ENCODE data around the gene ADAM11. TPM values are rescaled to one million over a fixed set of nuclear protein-coding genes. Genes with fewer than 3 reads are reported as not detected.

Gene ADAM11
- total and polyA plus RNA-seq, 2 of the 13 experiments (the other 11 are each of a cell fraction or from before 2014, with no cell fraction given) = 0.38 to 0.91 TPM

- H3K36me3 ChIP-seq (replicated peaks in 1 of 2; ENCODE audit: control insufficient read depth in 1 of 2, insufficient read depth in 2 of 2, low read length in 2 of 2) = 0 out of 5 replicates have a peak, but pooled peaks cover 0 to 1% of the 10 kb centered on the region in 2 experiments
- H4K20me1 ChIP-seq (ENCODE audit: insufficient read depth, low read length) = no peaks in the 10 kb centered on the region
- DNase-seq (ENCODE audit: low spot score) (no peak), FAIRE-seq (no peak), ATAC-seq (no peak)
- CTCF ChIA-PET (ENCODE audit: low intra/inter-chr PET ratio, low total read pairs) = no interaction called here
- in situ Hi-C loops (cut with HindIII; ENCODE audit: extremely low pct_ligation_motif_present, low pct_unique_long_range_greater_than_20kb) = loop anchor here (25.0 kb wide), 1 partner anchor 214 kb away; no protein-coding TSS in a partner anchor
- POLR2A ChIA-PET = interaction anchor here (0.6 kb wide), 1 partner anchor 29 kb away, joined by 3 read pairs; no protein-coding TSS in a partner anchor
- H3K27me3 ChIP-seq (ENCODE audit: control insufficient read depth in 1 of 2, insufficient read depth in 2 of 2, low read length in 2 of 2) = peaks cover 0 to 3% of the 10 kb centered on the region in 2 experiments; a peak in 2 of 5 replicates
- WGBS (ENCODE audit: low lambda C conversion rate) = 23% methylated on average over 2 of the region's 2 CpGs
- TF ChIP-seq HNF4A (CRISPR knock-in tag; IDR thresholded peaks at IDR 0.05) (peak; percentile 42), CENPX (CRISPR knock-in tag; IDR thresholded peaks at IDR 0.05) (no peak), CHD2 (IDR thresholded peaks at IDR 0.05; ENCODE audit: low read depth, low read length) (no peak), ZNF652 (CRISPR knock-in tag; IDR thresholded peaks at IDR 0.05; ENCODE audit: borderline replicate concordance, low read depth) (peak; percentile 36; the same call in 1 of the 2 replicates), PHF8 (CRISPR knock-in tag; IDR thresholded peaks at IDR 0.05) (no peak), TIGD3 (CRISPR knock-in tag; IDR thresholded peaks at IDR 0.05; ENCODE audit: borderline replicate concordance) (no peak), ZNF34 (CRISPR knock-in tag; IDR thresholded peaks at IDR 0.05; ENCODE audit: borderline replicate concordance) (no peak), RXRB (CRISPR knock-in tag; IDR thresholded peaks at IDR 0.05; ENCODE audit: borderline replicate concordance) (no peak), HIC2 (CRISPR knock-in tag; IDR thresholded peaks at IDR 0.05; ENCODE audit: low read depth) (no peak), SETDB1 (CRISPR knock-in tag; IDR thresholded peaks at IDR 0.05; ENCODE audit: borderline replicate concordance) (no peak), FOXM1 (CRISPR knock-in tag; IDR thresholded peaks at IDR 0.05) (no peak), ZNF615 (CRISPR knock-in tag; IDR thresholded peaks at IDR 0.05; ENCODE audit: borderline replicate concordance) (no peak), TFAP4 (IDR thresholded peaks at IDR 0.05; ENCODE audit: borderline replicate concordance, low read depth) (peak; percentile 19; the same call in 1 of the 2 replicates), NR2F1 (CRISPR knock-in tag; IDR thresholded peaks at IDR 0.05) (no peak), ZNF878 (CRISPR knock-in tag; IDR thresholded peaks at IDR 0.05) (no peak)
- TF ChIP-seq, protein P1, sequence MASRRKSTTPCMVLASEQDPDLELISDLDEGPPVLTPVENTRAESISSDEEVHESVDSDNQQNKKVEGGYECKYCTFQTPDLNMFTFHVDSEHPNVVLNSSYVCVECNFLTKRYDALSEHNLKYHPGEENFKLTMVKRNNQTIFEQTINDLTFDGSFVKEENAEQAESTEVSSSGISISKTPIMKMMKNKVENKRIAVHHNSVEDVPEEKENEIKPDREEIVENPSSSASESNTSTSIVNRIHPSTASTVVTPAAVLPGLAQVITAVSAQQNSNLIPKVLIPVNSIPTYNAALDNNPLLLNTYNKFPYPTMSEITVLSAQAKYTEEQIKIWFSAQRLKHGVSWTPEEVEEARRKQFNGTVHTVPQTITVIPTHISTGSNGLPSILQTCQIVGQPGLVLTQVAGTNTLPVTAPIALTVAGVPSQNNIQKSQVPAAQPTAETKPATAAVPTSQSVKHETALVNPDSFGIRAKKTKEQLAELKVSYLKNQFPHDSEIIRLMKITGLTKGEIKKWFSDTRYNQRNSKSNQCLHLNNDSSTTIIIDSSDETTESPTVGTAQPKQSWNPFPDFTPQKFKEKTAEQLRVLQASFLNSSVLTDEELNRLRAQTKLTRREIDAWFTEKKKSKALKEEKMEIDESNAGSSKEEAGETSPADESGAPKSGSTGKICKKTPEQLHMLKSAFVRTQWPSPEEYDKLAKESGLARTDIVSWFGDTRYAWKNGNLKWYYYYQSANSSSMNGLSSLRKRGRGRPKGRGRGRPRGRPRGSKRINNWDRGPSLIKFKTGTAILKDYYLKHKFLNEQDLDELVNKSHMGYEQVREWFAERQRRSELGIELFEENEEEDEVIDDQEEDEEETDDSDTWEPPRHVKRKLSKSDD (CRISPR knock-in tag; IDR thresholded peaks at IDR 0.05; ENCODE audit: low read depth) = no peak
- TF ChIP-seq, protein P2, sequence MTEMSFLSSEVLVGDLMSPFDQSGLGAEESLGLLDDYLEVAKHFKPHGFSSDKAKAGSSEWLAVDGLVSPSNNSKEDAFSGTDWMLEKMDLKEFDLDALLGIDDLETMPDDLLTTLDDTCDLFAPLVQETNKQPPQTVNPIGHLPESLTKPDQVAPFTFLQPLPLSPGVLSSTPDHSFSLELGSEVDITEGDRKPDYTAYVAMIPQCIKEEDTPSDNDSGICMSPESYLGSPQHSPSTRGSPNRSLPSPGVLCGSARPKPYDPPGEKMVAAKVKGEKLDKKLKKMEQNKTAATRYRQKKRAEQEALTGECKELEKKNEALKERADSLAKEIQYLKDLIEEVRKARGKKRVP (CRISPR knock-in tag; IDR thresholded peaks at IDR 0.05) = no peak
- H3K9ac ChIP-seq (ENCODE audit: insufficient read depth, low read depth, low read length) = no peak overlapping the region
- H3K9me3 ChIP-seq (ENCODE audit: low read length) = no peaks in the 10 kb centered on the region
- no peak overlapping the region for H2AFZ ChIP-seq (ENCODE audit: low read length)
- H3K4me2 ChIP-seq (ENCODE audit: low read depth, low read length) = no peak overlapping the region
- BruUV-seq (replicated peaks) = no TSS peak
- H3K27ac ChIP-seq (ENCODE audit: extremely low read length, insufficient read depth, low read length) = no peak overlapping the region
- no peak overlapping the region for H3K4me3 ChIP-seq (replicated peaks in 1 of 3; ENCODE audit: insufficient read depth in 1 of 3, low read depth in 2 of 3, low read length in 3 of 3)
- peaks cover 22% of the 10 kb centered on the region for H3K4me1 ChIP-seq (ENCODE audit: insufficient read depth, low read length)
- no peaks in the 10 kb centered on the region for H3K79me2 ChIP-seq (ENCODE audit: insufficient read depth, low read length)
- intact Hi-C loops (cut with micrococcal nuclease; ENCODE audit: unreplicated experiment) = no loop called here
Measured at GRCh38 chr17:44798356-44798755, 39.6 kb downstream of the ADAM11 start.
